T47D (cell line): Measurements from ENCODE around the gene RABGAP1.

Experiments
- DNase-seq, 2 experiments: peaks; one replicate each; pipeline versions ENCODE4 v3.0.0 to v3.0.0-alpha.2; 2011 to 2012; ENCODE audit warnings: low read depth in 1 of 2, low spot score in 1 of 2
- JUND ChIP-seq: IDR thresholded peaks from 2 replicates; pipeline ENCODE4 v1.6.1; 2012; ENCODE audit warnings: low read depth
- in situ Hi-C: cut with HindIII; loops from 2 replicates; pipeline ENCODE4 v1.10.0; 2016; ENCODE audit warnings: low sequenced_read_pairs, low pct_unique_long_range_greater_than_20kb

Gene RABGAP1

GRCh38 chr9:123069010-123069481, 128.2 kb downstream of the RABGAP1 start:
- in situ Hi-C loops, result no loop called here
- TF ChIP-seq JUND, result no peak
- no peak for DNase-seq

- in situ Hi-C loops, result no loop called here
- no peak for DNase-seq
- TF ChIP-seq JUND, result no peak
Measured at GRCh38 chr9:123070198-123070597, 129.4 kb downstream of the RABGAP1 start.

- no peak for DNase-seq
- no peak for TF ChIP-seq JUND
- in situ Hi-C loops, result no loop called here
Measured at GRCh38 chr9:123072407-123072995, 131.7 kb downstream of the RABGAP1 start.

GRCh38 chr9:123073441-123073840, 132.6 kb downstream of the RABGAP1 start:
- in situ Hi-C loops, result no loop called here
- no peak for TF ChIP-seq JUND
- DNase-seq, result no peak

- in situ Hi-C loops, result no loop called here
- no peak for TF ChIP-seq JUND
- DNase-seq, result no peak
Measured at GRCh38 chr9:123073991-123074422, 133.2 kb downstream of the RABGAP1 start.

GRCh38 chr9:123074628-123075027, 133.8 kb downstream of the RABGAP1 start:
- in situ Hi-C loops, result no loop called here
- no peak for DNase-seq
- TF ChIP-seq JUND, result no peak

GRCh38 chr9:123080444-123080843, 139.6 kb downstream of the RABGAP1 start:
- in situ Hi-C loops, result no loop called here
- no peak for DNase-seq
- no peak for TF ChIP-seq JUND

- peak in 1 of 2 experiments; percentile 62 for DNase-seq
- in situ Hi-C loops, result no loop called here
Measured at GRCh38 chr9:123081824-123082223, 141.0 kb downstream of the RABGAP1 start.

GRCh38 chr9:123083680-123084079, 142.9 kb downstream of the RABGAP1 start:
- no peak for TF ChIP-seq JUND
- in situ Hi-C loops, result no loop called here

More at GRCh38 chr9:123081824-123082223, 141.0 kb downstream of the RABGAP1 start:
- TF ChIP-seq JUND, result no peak

GRCh38 chr9:123084256-123084655, 143.4 kb downstream of the RABGAP1 start:
- in situ Hi-C loops, result no loop called here

More at GRCh38 chr9:123083680-123084079, 142.9 kb downstream of the RABGAP1 start:
- no peak for DNase-seq

GRCh38 chr9:123085916-123086315, 145.1 kb downstream of the RABGAP1 start:
- TF ChIP-seq JUND, result no peak
- peak in 1 of 2 experiments; percentile 57 for DNase-seq
- in situ Hi-C loops, result no loop called here

More at GRCh38 chr9:123084256-123084655, 143.4 kb downstream of the RABGAP1 start:
- TF ChIP-seq JUND, result no peak
- DNase-seq, result no peak

- in situ Hi-C loops, result no loop called here
- no peak for DNase-seq
- no peak for TF ChIP-seq JUND
Measured at GRCh38 chr9:123087359-123087888, 146.6 kb downstream of the RABGAP1 start.

- DNase-seq, result no peak
- no peak for TF ChIP-seq JUND
- in situ Hi-C loops, result no loop called here
Measured at GRCh38 chr9:123089040-123089439, 148.2 kb downstream of the RABGAP1 start.
